GM21515 (cell line): ENCODE data around the gene LLPH.
"Not testable (repeated sequence)": the region's sequence is repeated elsewhere in the genome, so short reads cannot be mapped to it uniquely, and the experiment has no call there.

ENCODE experiments used
- ATAC-seq: cut with Tn5 transposase; IDR thresholded peaks from one replicate; pipeline ENCODE4 v1.9.1; 2021; ENCODE audit not compliant: unreplicated experiment

The LLPH gene

DNA sequence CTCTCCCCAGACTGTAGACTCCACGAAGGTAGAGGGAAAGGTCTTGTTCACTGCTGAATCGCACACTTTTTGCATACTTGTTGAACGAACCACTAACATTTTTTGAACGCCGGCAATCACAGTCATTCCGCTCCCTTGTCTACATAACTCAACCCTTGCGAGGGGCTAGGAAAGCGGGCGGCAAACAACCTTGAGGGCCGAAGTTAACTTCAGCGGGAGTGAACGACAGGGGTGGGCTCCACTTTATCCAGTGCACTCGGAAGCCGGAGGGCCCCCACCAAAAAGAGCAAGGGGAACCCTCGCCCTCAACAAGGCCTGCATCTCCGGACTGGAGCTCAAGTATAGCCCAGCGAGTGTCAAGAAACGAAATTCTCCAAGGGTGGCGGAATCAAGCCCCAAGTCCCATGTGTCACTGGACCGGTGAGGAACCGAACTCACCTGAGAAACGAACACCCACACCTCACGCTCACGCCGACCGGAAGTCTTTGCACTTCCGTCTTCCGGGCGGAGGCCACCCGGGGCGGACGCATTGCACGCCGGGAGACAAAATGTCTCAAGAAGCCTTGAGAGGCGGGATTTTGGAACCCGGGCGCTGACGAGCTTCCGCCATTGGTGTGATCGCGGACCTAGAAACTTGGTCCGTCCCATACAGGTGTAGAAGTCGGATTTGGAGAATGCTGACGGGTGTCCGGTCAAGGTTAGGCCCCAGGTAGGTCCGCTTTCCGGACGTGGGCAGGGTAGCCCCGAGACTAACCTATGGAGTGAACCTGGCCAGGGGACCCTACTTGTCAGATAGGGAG lies at the start of gene LLPH:
LLPH (minus strand) TSS at position 484 of the 800 bp plus-strand sequence. CDS start 1,644 bp downstream, outside the sequence.
- ATAC-seq: peak; percentile 98

- ATAC-seq: no peak
Observed at GRCh38 chr12:66176105-66176900, 45.8 kb upstream of the LLPH start.

GRCh38 chr12:66174391-66175325 lies 44.1 kb upstream of the LLPH start:
- ATAC-seq: not testable (repeated sequence)

DNA sequence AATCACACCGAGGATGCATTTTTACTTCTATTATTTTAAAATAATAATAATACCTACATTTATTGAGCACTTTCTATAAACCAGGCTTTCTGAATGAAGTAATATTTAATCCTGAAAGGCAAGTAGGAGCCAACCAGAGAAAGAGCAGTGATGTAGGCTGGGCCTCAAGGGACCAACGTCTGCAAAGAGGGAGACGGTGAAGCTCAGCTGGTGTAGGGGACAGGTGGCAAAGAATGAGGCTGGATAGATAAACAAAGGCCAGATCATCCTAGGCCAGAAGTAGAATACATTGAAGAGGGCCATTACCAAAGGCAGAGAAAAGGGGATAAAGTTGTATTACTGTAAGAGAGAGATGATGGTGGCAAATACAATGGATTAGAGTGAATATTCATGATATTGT lies 40.1 kb upstream of the LLPH start:
- ATAC-seq: no peak

GRCh38 chr12:66169221-66170170 lies 38.9 kb upstream of the LLPH start, which contains the start of gene TMBIM4:
TMBIM4 (minus strand) TSS chr12:66169996; CDS start chr12:66169951, 45 bp downstream.
- ATAC-seq: peak; percentile 91

- ATAC-seq: no peak
Observed at GRCh38 chr12:66168410-66168809, 37.9 kb upstream of the LLPH start.

DNA sequence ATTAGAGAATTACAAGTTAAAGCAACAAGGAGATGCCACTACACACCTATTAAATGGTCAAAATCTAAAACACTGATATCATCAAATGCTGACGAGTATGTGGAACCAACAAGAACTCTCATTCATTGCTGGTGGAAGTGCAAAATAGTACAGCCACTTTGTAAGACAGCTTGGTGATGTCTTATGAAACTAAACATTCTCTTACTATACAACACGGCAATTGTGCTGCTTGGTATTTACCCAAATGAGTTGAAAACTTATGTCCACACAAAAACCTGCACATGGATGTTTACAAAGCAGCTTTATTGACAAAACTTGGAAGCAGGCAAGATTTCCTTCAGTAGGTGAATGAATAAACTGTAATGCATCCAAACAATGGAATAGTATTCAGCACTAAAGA lies 36.0 kb upstream of the LLPH start:
- ATAC-seq: no peak

GRCh38 chr12:66165141-66165540 lies 34.6 kb upstream of the LLPH start:
- ATAC-seq: no peak

DNA sequence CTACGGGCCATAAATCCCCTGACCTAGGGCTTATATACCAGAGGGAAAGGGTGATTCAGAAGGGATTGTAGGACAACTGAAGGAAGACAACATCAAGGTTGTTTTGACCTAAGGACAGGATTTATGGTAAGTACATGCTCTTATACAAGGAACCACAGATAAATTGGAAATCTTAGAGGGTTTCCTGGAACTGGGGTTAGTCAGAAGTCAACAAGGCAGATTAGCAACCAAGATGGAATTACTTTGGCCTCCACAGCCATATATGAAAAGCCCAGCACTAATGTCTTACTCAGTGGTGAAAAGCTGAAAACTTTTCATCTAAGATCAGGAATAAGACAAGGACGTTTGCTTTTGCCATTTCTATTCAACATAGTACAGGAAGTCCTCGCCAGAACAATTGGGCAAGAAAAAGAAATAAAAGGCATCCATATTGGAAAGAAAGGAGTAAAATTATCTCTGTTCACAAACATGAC lies 33.8 kb upstream of the LLPH start:
- ATAC-seq: no peak

- ATAC-seq: no peak
Observed at GRCh38 chr12:66163289-66163688, 32.7 kb upstream of the LLPH start.

DNA sequence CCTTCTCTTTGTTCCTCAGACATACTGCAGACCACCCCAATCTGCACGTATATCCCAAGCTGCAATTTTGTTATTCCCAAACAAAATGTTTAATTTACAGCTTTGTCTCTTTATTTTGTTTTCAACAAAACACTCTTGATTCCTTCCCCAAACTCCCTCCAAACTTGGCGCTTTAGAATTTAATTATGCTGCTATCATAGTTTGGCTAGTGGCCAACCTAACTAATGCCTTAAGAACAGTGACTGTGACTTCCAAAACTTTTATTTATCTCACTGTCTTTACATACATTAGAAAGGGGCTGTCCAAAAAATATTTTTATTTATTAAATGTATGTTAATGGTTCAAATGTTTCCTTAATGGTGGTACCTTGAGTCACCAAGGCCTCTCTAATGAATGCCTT lies 32.2 kb upstream of the LLPH start:
- ATAC-seq: no peak

DNA sequence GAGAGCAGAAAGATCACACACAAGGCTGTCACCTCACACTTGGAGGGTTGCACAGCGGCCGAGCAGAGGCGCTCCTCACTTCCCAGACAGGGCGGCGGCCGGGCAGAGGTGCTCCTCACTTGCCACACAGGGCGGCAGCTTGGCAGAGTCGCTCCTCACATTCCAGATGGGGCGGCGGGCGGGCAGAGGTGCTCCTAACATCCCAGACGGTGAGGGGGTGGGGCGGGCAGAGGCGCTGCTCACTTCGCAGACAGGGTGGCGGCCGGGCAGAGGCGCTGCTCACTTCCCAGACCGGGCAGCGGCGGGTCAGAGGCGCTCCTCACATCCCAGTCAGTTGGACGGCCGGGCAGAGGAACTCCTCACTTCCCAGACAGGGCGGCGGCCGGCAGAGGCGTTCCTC lies 30.2 kb upstream of the LLPH start:
- no peak for ATAC-seq

DNA sequence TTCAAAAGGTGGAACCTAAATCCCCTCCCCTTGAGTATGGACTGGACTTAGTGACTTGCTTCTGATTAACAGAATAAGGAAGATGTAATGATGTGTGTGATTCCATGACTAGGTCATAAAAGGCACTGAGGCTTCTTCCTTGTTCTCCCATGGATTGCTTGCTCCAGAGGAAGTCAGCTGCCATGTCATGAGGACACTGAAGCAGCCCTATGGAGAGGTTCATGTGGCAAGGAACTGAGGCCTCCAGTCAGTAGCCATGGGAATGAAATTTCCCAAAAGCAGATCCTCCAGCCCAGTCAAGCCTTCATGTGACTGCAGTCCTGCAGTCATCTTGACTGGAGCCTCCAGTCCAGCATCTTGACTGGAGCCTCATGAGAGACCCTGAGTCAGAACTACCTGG lies 28.6 kb upstream of the LLPH start:
- no peak for ATAC-seq

DNA sequence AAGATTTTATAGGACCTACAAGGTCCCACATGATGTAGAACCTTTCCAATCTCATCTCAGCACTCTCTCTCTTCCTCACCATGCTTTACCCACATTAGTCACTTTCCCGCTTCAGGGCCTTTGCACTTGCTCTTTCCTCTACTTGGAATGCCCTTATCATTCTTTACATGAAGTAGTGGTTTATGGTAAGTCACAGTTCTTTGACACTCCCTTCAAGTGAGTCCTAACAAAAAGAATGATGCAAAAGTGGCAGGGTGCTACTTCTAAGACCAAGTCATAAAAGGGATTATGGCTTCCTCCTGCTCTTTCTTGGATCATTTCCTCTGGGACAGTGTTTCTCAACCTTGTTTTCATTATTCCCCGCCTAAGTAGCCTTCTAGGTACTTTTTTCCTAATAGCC lies 26.1 kb upstream of the LLPH start:
- ATAC-seq: no peak

- ATAC-seq: no peak
Observed at GRCh38 chr12:66154776-66155175, 24.2 kb upstream of the LLPH start.

DNA sequence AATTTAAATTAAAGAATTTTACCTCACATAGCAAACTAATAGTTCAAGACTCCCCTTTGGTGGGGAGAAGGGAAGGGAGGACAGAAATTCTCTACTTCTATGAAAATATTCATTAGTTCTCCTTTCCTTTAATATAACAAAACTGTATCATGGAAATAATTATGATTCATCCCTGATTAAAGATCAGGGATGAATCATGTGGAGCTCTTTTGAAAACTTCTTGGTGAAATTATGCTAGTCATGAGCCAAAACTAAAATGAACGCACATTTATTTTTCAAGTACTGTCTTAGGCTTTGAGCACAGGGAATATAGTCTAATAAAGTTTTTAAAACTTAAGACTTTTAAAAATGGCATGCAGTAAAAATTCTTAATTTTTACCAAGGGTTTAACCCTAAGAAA lies 22.2 kb upstream of the LLPH start:
- no peak for ATAC-seq

GRCh38 chr12:66149702-66150398 lies 19.3 kb upstream of the LLPH start:
- no peak for ATAC-seq

DNA sequence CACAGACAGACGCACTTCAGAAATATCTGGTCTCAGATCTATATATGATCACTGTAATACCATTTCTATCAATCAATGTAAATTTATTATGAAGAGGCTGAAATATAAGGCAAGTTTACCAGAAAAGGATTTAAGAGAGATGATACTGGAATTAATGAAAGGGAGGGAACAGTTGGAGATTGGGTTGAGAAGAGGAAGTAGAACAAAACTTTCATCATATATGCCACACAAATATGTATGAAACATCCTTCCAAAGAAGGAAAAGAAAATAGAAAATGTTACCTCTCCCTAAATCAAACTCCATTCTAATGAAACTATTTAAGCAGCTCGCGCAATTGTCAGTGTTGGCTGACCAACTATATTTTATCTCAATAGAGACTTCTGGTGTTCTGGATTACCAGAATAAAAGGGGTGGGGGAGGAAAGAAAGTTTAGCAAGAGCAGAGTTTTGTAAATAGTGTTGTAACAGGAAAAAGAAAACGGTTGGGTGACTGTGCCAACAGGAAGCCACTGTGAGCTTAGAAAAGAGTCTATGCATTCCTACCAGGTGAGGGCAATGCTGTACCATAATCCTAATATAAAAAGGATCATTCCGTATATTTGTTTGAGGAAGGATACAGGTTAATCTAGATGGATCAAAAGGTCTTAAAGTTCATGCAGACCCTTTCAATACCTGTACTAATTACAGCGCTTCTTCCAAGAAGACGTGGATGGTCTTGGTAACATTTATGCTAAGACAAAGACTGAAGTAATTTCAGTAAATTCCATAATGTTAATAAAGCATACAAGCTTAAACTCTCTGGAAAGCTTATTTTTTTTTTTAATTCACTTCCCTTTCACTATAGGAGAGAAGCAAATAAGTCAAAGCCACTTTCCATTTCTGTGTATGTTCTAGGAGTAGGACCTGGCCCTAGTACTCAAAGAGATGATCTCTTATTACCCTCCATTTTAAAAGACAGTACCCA lies 14.5 kb upstream of the LLPH start:
- no peak for ATAC-seq
